Measurements from ENCODE around the gene ANKS1A. TPM values are rescaled to one million over a fixed set of nuclear protein-coding genes. Genes with fewer than 3 reads are reported as not detected.

The ANKS1A gene
- polyA plus RNA-seq, 4 donors = 14.5 to 52.5 (median 41.8) TPM

- DNase-seq (ENCODE audit: low read depth in 4 of 4, low spot score in 3 of 4) = no peak
Measured at GRCh38 chr6:35062676-35063574, 173.9 kb downstream of the ANKS1A start.

GRCh38 chr6:35063701-35064280 is 174.7 kb downstream of the ANKS1A start:
- no peak for DNase-seq (ENCODE audit: low read depth in 4 of 4, low spot score in 3 of 4)

GRCh38 chr6:35064290-35064689 is 175.2 kb downstream of the ANKS1A start:
- no peak for DNase-seq (ENCODE audit: low read depth in 4 of 4, low spot score in 3 of 4)

- DNase-seq (ENCODE audit: low read depth in 4 of 4, low spot score in 3 of 4) = no peak
Measured at GRCh38 chr6:35064757-35065440, 175.8 kb downstream of the ANKS1A start.

GRCh38 chr6:35065441-35065800 is 176.4 kb downstream of the ANKS1A start:
- no peak for DNase-seq (ENCODE audit: low read depth in 4 of 4, low spot score in 3 of 4)

DNA sequence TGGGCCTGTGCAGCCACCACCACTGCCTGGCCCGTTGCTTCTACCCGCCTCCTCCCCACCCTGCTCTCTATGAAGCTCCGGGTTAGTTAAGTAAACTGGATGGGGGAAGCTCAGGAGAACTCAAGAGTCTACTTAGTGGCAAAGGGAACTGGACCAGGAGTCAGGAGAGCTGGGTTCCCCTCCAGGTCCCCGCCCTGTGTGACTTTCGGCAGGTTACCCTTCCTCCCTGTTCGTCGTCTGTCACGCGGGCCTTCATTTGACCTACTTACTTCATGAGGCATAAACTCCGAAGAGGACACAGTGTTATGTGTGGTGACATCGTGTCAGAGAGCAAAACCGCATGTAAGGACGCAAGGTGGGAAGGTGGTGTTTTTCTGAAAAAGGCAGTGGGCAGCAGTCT is 176.8 kb downstream of the ANKS1A start:
- DNase-seq (ENCODE audit: low read depth in 4 of 4, low spot score in 3 of 4) = no peak

DNA sequence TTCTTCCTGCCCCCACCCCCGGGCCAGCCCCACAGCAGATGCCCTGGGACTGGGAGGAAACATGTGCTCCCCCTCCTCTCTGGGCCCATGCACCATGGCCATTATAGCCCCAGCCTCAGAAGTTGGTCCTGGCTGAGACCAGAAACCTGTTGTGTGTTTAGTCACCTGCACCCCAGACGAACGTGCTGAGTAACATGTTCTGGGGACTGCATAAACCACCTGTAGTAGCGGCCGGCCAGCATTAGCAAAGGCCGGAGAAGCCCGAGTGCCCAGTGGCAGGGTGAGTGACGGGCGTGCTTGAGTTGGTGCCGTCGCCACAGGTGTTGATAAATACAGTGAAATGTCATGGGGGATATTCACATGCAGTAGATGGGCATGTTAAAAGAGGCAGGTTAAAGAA is 178.2 kb downstream of the ANKS1A start:
- no peak for DNase-seq (ENCODE audit: low read depth in 4 of 4, low spot score in 3 of 4)

DNA sequence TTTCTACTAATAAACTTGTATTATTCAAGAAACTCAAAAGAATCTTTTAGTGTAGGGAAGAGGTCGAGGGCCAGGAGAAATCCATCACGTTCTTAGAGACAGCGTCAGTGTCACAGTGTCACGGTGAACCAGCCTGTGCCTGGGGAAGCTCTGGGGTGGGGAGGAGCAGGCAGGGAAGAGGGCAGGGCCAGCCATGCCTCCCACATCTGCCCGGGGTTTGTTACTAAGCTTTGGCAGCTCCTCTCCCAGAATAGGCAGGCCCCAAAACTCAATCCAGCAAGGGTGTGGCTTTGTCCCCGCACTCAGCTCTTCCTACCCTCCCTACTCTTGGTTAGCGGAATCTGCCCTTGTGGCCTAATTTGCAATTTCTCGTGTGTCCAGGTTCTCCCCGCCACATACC is 179.2 kb downstream of the ANKS1A start:
- no peak for DNase-seq (ENCODE audit: low read depth in 4 of 4, low spot score in 3 of 4)

- DNase-seq (ENCODE audit: low read depth in 4 of 4, low spot score in 3 of 4) = no peak
Measured at GRCh38 chr6:35068644-35069043, 179.6 kb downstream of the ANKS1A start.

GRCh38 chr6:35069262-35069661 is 180.2 kb downstream of the ANKS1A start:
- DNase-seq (ENCODE audit: low read depth in 4 of 4, low spot score in 3 of 4) = no peak

- no peak for DNase-seq (ENCODE audit: low read depth in 4 of 4, low spot score in 3 of 4)
Measured at GRCh38 chr6:35070111-35070510, 181.1 kb downstream of the ANKS1A start.

DNA sequence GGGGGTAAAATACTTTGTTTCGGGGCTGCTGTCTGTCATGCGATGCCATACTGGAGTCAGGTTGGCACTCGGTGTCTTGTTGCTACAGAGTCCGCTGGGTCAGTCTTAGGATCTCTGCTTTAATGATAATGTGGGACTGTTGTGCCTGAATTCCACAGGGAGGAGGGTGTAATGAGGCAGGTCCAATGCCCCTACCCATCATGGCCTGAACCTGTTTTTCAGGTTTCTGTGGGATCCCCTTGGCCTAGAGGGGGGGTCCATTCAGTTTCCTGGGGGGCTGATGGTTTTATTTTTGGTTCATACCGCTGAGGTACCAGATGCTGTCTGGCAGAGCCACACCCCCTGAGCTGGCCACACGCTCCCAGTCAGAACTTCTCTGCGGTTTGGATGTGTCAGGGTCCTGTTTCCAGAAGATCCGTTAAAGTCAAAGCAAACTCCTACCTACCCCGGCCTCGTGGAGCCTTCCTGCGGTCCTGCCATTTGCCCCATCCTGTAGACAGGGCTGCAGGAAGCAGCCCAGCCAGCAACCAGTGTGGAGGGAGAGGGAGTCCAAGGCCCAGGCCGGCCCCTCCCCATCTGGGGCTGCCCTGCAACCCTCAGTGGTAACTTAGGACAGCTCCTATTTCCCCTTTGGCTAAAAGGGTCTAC is 182.4 kb downstream of the ANKS1A start:
- DNase-seq (ENCODE audit: low read depth in 4 of 4, low spot score in 3 of 4) = no peak

GRCh38 chr6:35072051-35072697 is 183.1 kb downstream of the ANKS1A start:
- no peak for DNase-seq (ENCODE audit: low read depth in 4 of 4, low spot score in 3 of 4)

DNA sequence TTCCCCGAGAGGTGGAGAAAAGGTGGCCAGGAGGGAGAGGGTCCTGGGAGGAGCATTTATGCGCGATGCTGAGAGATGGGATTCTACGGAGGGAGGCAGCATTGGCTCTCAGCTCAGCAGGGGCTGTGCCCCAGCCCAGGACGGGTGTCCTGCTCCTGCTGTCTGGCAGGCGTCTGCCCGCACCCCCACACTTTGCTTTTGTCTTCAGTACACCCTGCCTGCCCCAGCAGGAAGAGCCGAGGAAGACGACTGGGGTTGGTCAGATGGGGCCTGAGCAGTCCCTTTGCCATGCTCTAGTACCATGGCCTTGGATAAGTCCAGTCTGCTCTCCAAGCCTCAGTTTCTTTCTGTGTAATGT is 183.6 kb downstream of the ANKS1A start:
- DNase-seq (ENCODE audit: low read depth in 4 of 4, low spot score in 3 of 4) = no peak

DNA sequence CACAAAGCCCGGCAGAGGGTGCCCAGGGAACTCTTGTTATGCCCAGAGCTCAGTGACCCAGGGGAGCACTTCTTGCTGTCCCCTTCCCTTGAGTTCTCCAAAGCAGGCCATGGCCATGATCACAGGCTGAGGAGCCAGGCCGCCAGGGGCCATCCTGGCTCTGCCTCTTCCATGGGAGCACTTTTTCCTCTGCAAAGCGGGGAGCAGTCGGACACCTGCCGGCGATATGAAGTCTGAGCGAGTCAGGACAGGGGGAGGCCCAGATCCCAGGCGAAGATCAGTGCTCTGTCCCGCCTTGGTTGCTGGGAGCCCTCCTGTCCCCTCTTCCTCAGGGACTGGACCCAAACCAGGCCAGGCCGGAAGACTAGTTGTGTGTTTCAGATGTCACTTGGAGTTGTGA is 184.2 kb downstream of the ANKS1A start:
- no peak for DNase-seq (ENCODE audit: low read depth in 4 of 4, low spot score in 3 of 4)

DNA sequence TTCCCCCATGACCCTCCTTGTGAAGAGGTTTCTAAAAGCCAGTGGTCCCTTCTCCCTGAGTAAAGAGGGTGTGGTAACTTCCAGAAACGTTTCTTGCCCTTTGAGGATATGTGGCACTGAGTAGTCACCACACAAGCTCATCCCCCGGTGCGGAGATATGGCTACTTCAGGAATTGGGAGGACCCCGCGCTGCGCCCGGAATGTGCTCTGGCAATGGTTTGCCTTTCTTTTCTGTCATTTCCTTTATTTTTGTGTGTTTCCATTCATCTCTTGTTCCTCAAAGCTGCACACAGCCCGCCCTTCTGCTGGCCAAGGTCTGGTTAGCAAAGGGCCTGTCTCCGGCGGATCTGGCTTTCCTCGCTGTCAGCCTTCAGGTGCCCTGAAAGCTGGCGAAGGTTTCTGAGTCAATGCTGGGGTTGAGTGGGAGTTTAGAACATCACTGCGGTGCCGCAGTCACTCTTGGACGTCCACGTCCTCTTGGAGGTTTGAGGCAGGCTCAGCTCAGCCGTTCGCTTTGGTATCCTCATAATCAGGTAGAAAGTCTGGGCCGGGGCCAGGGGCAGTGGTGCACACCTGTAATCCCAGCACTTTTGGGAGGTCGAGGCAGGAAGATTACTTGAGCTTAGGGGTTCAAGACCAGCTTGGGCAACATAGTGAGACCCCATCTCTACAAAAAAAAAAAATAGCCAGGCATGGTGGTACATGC is 184.9 kb downstream of the ANKS1A start:
- DNase-seq (ENCODE audit: low read depth in 4 of 4, low spot score in 3 of 4) = no peak

DNA sequence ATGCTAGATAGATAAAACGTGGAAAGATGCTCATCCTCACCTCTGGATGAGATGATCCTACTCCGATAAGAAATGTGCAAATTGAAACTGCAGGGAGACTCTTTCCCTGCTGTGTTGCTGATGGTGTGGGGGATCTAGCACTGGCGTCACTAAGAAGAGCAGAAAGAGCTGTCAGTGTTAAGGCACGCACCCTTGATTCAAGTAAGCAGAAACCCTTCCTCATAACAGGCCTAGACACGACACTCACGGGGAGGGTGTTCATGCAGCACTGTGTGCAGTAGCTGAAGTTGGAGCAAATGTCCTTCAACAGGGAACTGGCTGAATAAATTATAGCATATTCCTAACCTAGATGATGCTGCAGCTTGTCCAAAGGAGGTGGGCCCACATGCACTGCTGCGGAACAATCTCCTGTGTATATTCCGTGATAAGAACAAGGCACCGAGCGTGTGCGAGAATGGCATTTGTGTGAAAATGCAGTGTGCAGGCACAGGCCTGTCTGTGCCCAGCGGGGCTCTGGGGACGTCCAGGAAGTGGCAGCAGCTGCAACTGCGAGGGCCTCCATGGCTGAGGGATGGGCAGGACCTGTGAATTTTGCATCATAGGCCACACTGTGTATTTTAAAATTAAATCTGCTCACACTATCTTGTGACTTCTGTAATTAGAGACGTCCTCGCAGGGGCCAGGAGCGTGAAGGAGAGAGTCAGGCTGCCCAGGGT is 188.1 kb downstream of the ANKS1A start:
- no peak for DNase-seq (ENCODE audit: low read depth in 4 of 4, low spot score in 3 of 4)

GRCh38 chr6:35077713-35078105 is 188.7 kb downstream of the ANKS1A start:
- no peak for DNase-seq (ENCODE audit: low read depth in 4 of 4, low spot score in 3 of 4)

- DNase-seq (ENCODE audit: low read depth in 4 of 4, low spot score in 3 of 4) = no peak
Measured at GRCh38 chr6:35078226-35078850, 189.3 kb downstream of the ANKS1A start.

Measured in left renal pelvis (tissue), 4 donors.